ENCODE measurements around the gene CCL17. TPM values are rescaled to one million over a fixed set of nuclear protein-coding genes. Genes with fewer than 3 reads are reported as not detected.

The CCL17 gene
- total RNA-seq, 1 donor from 2014 or later, result not detected

DNA sequence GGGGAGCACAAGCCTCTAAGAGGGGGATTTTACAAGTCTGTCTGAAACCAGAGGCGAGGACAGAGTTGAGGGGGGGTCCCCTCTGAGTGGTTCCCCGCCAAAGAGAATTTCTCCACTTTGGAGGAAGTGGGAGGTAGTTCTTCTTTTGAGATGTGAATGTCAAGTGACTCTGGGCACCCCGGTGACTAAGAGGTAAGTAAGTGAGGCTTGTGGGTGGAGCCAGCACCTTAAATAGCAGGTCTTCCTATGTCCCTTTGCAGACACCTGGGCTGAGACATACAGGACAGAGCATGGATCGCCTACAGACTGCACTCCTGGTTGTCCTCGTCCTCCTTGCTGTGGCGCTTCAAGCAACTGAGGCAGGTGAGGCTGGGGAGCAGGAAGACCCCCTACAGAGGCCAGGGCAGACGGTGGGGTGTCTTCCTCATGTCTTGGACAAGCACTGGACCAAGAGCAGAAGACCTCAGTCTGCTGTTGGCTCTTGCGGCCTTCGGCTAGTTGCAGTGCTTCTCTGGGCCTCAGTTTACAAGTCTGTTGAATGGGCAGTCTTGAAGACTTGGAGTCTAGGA, 46.0 kb upstream of the CCL17 start, which contains the start of gene CCL22:
Gene CCL22 (plus strand): TSS at position 257 of the 569 bp plus-strand sequence. CDS start 34 bp downstream, at position 291.
- H3K4me3 ChIP-seq (ENCODE audit: low read depth, low read length), result no peak within 1 kb of the TSS
- peaks cover 3% of the 10 kb centered on the region for H3K27me3 ChIP-seq (ENCODE audit: control insufficient read depth, insufficient read depth, low read length)
- H3K36me3 ChIP-seq (ENCODE audit: control insufficient read depth, insufficient read depth, low read length), result no peaks in the 10 kb centered on the region
- TF ChIP-seq, protein P1, sequence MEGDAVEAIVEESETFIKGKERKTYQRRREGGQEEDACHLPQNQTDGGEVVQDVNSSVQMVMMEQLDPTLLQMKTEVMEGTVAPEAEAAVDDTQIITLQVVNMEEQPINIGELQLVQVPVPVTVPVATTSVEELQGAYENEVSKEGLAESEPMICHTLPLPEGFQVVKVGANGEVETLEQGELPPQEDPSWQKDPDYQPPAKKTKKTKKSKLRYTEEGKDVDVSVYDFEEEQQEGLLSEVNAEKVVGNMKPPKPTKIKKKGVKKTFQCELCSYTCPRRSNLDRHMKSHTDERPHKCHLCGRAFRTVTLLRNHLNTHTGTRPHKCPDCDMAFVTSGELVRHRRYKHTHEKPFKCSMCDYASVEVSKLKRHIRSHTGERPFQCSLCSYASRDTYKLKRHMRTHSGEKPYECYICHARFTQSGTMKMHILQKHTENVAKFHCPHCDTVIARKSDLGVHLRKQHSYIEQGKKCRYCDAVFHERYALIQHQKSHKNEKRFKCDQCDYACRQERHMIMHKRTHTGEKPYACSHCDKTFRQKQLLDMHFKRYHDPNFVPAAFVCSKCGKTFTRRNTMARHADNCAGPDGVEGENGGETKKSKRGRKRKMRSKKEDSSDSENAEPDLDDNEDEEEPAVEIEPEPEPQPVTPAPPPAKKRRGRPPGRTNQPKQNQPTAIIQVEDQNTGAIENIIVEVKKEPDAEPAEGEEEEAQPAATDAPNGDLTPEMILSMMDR (IDR thresholded peaks at IDR 0.05; ENCODE audit: insufficient read depth, low read length, poor library complexity, severe bottlenecking), result no peak
- DNase-seq (ENCODE audit: low read depth), result no peak

DNA sequence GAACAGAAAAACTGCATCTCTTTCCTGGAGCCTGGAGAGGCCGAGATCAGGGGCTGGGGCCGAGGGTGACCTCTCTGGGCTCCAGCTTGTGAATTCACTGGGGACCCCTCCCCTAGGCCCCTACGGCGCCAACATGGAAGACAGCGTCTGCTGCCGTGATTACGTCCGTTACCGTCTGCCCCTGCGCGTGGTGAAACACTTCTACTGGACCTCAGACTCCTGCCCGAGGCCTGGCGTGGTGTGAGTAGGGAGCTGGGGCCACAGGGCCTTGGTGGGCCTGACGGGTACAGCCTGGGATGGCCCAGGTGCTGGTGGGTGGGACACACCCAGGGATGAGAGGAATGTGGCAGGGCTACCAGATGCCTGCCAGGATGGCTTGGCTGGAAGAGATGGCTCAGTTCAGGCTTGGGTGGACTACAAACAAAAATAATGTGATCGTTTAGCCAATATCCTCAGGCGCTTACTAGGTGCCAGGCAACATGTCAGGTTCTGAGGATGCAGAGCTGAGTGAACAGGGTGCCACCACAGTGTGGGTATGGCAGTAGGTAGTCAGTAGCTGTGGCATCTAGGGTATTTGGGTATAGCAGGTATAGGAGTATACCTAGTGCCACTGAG, 44.1 kb upstream of the CCL17 start:
- no peak for DNase-seq (ENCODE audit: low read depth)
- TF ChIP-seq, protein P1 (IDR thresholded peaks at IDR 0.05; ENCODE audit: insufficient read depth, low read length, poor library complexity, severe bottlenecking), result no peak
- Histone ChIP-seq H3K36me3 (ENCODE audit: control insufficient read depth, insufficient read depth, low read length) (no peaks in the 10 kb centered on the region), H3K27me3 (ENCODE audit: control insufficient read depth, insufficient read depth, low read length) (peaks cover 3% of the 10 kb centered on the region), H3K4me3 (ENCODE audit: low read depth, low read length) (no peak overlapping the region)

DNA sequence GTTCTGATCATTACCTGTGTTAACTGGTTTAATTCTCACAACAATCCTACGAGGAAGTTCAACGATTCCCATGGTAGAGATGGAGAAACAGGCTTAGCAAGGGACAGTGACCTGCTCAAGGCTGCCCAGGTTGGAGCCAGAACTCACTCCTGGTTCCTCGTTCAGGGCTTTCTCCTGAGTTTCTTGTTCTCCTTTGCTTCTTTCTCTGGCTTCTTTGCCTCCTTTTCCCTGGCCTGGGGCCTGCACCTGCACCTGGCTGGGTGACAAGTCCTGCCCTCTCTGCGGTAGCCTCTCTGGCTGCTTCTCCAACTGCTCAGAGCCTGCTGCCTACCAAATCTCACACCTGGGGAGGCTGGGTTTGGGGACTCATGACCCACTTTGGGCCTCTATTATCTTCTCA, 43.2 kb upstream of the CCL17 start:
- Histone ChIP-seq H3K4me3 (ENCODE audit: low read depth, low read length) (no peak overlapping the region), H3K27me3 (ENCODE audit: control insufficient read depth, insufficient read depth, low read length) (peaks cover 3% of the 10 kb centered on the region), H3K36me3 (ENCODE audit: control insufficient read depth, insufficient read depth, low read length) (no peaks in the 10 kb centered on the region)
- TF ChIP-seq, protein P1 (IDR thresholded peaks at IDR 0.05; ENCODE audit: insufficient read depth, low read length, poor library complexity, severe bottlenecking), result no peak
- DNase-seq (ENCODE audit: low read depth), result no peak

DNA sequence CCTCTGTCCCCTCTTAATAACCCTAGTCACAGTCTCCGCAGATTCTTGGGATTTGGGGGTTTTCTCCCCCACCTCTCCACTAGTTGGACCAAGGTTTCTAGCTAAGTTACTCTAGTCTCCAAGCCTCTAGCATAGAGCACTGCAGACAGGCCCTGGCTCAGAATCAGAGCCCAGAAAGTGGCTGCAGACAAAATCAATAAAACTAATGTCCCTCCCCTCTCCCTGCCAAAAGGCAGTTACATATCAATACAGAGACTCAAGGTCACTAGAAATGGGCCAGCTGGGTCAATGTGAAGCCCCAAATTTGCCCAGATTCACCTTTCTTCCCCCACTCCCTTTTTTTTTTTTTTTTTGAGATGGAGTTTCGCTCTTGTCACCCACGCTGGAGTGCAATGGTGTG, 40.4 kb upstream of the CCL17 start:
- H3K4me3 ChIP-seq (ENCODE audit: low read depth, low read length), result no peak overlapping the region
- TF ChIP-seq, protein P1 (IDR thresholded peaks at IDR 0.05; ENCODE audit: insufficient read depth, low read length, poor library complexity, severe bottlenecking), result no peak
- H3K27me3 ChIP-seq (ENCODE audit: control insufficient read depth, insufficient read depth, low read length), result peaks cover 3% of the 10 kb centered on the region
- no peak for DNase-seq (ENCODE audit: low read depth)
- no peaks in the 10 kb centered on the region for H3K36me3 ChIP-seq (ENCODE audit: control insufficient read depth, insufficient read depth, low read length)

DNA sequence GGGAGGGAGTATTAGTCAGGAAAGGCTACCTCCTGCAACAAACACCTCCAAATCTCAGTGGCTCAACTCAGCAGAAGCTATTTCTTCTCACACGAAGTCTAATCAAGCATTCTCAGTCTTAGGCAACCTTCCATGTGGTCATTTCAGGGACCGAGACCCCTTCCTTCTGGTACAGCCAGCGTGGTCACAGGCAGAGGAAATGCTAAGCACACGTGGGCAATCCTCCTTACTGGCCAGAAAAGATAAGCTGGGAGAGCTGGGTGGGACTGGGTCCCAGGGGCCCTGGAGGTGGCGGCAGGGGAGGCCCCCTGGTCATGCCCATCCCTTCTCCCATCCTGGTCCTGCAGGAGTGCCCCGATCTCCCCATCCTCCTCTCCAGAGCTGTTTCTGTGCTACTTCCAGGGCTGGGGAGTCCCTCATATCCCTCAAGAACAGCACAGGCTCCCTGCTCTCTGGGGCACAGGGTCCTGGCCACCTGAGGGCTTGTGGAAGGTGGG, 38.0 kb upstream of the CCL17 start:
- no peak for DNase-seq (ENCODE audit: low read depth)
- Histone ChIP-seq H3K27me3 (ENCODE audit: control insufficient read depth, insufficient read depth, low read length) (peaks cover 3% of the 10 kb centered on the region), H3K4me3 (ENCODE audit: low read depth, low read length) (no peak overlapping the region), H3K36me3 (ENCODE audit: control insufficient read depth, insufficient read depth, low read length) (no peaks in the 10 kb centered on the region)
- TF ChIP-seq, protein P1 (IDR thresholded peaks at IDR 0.05; ENCODE audit: insufficient read depth, low read length, poor library complexity, severe bottlenecking), result no peak

Measured in kidney epithelial cell (primary cell).